Posterior vena cava (tissue), 2 donors: ENCODE data around the gene NME7. TPM values are rescaled to one million over a fixed set of nuclear protein-coding genes. Genes with fewer than 3 reads are reported as not detected.
"Not testable (repeated sequence)": the region's sequence is repeated elsewhere in the genome, so short reads cannot be mapped to it uniquely, and the experiment has no call there.

Experiments
- DNase-seq: peaks from one replicate; pipeline ENCODE4 v3.0.0-alpha.2; 2020; ENCODE audit warnings: low spot score
- intact Hi-C, 2 donors: fragments of 100-400 bp; cut with DNase I; formaldehyde crosslinking; loops; one replicate each; pipeline versions ENCODE4 v1.14.1 to v1.14.2; 2022 to 2023
- total RNA-seq, 2 donors: library from RNA; stranded (reverse); fragmentation: NEBNext Ultra II Directional; extraction: Animal tissue kit (Norgen Biotek cat#: 25700); gene quantifications; one replicate each; pipeline ENCODE4 v1.2.1, GENCODE V29; 2021
- donor health status: DM: yes; HTN: yes; CAD: no.
- donor health status: DM: yes; HTN: yes; CAD: no.

The NME7 gene
- total RNA-seq, 2 donors from 2014 or later = 13.6 to 14.2 TPM

- intact Hi-C loops = no loop called here
- DNase-seq = no peak
Measured at GRCh38 chr1:169144941-169145626, 222.5 kb downstream of the NME7 start.

GRCh38 chr1:169143984-169144383 is 223.6 kb downstream of the NME7 start:
- intact Hi-C loops = no loop called here
- no peak for DNase-seq

- no peak for DNase-seq
- intact Hi-C loops = no loop called here
Measured at GRCh38 chr1:169143346-169143745, 224.3 kb downstream of the NME7 start.

- intact Hi-C loops = no loop called here
- DNase-seq = no peak
Measured at GRCh38 chr1:169142129-169142528, 225.5 kb downstream of the NME7 start.

- intact Hi-C loops = no loop called here
- DNase-seq = no peak
Measured at GRCh38 chr1:169141356-169141755, 226.2 kb downstream of the NME7 start.

GRCh38 chr1:169138866-169139670 is 228.5 kb downstream of the NME7 start:
- DNase-seq = no peak
- intact Hi-C loops = loop anchor here in 1 of 2 donors (10.0 kb wide), 1 partner anchor 534 kb away; no protein-coding TSS in a partner anchor

GRCh38 chr1:169137357-169137756 is 230.2 kb downstream of the NME7 start:
- no peak for DNase-seq
- intact Hi-C loops = loop anchor here in 1 of 2 donors (10.0 kb wide), 1 partner anchor 533 kb away; no protein-coding TSS in a partner anchor

GRCh38 chr1:169133801-169134502 is 233.6 kb downstream of the NME7 start:
- intact Hi-C loops = loop anchor here in 1 of 2 donors (10.0 kb wide), 1 partner anchor 529 kb away; no protein-coding TSS in a partner anchor
- no peak for DNase-seq

- DNase-seq = no peak
- intact Hi-C loops = loop anchor here in 1 of 2 donors (10.0 kb wide), 1 partner anchor 528 kb away; no protein-coding TSS in a partner anchor
Measured at GRCh38 chr1:169133228-169133576, 234.4 kb downstream of the NME7 start.

- DNase-seq = no peak
- intact Hi-C loops = loop anchor here in 1 of 2 donors (10.0 kb wide), 1 partner anchor 528 kb away; no protein-coding TSS in a partner anchor
Measured at GRCh38 chr1:169132512-169133227, 234.9 kb downstream of the NME7 start.

GRCh38 chr1:169130683-169131082 is 236.9 kb downstream of the NME7 start:
- intact Hi-C loops = loop anchor here in 1 of 2 donors (10.0 kb wide), 1 partner anchor 526 kb away; no protein-coding TSS in a partner anchor
- no peak for DNase-seq

- DNase-seq = no peak
- intact Hi-C loops = no loop called here
Measured at GRCh38 chr1:169129109-169129784, 238.3 kb downstream of the NME7 start.

GRCh38 chr1:169128562-169128961 is 239.0 kb downstream of the NME7 start:
- no peak for DNase-seq
- intact Hi-C loops = no loop called here

GRCh38 chr1:169127305-169127704 is 240.3 kb downstream of the NME7 start:
- no peak for DNase-seq
- intact Hi-C loops = no loop called here

- no peak for DNase-seq
- intact Hi-C loops = no loop called here
Measured at GRCh38 chr1:169126335-169126734, 241.3 kb downstream of the NME7 start.

- intact Hi-C loops = not testable (repeated sequence)
Measured at GRCh38 chr1:169125597-169125996, 242.0 kb downstream of the NME7 start.

GRCh38 chr1:169124459-169124858 is 243.1 kb downstream of the NME7 start:
- DNase-seq = no peak
- intact Hi-C loops = no loop called here

More at GRCh38 chr1:169125597-169125996, 242.0 kb downstream of the NME7 start:
- DNase-seq = not testable (repeated sequence)

- DNase-seq = no peak
- intact Hi-C loops = no loop called here
Measured at GRCh38 chr1:169122976-169123375, 244.6 kb downstream of the NME7 start.
